HCEC 1CT (cell line): ENCODE data around the gene WTAP.
"Not testable (repeated sequence)": the region's sequence is repeated elsewhere in the genome, so short reads cannot be mapped to it uniquely, and the experiment has no call there.

ENCODE experiments used
- DNase-seq: peaks from one replicate; pipeline ENCODE4 v3.0.0-alpha.2; 2017

The WTAP gene

DNA sequence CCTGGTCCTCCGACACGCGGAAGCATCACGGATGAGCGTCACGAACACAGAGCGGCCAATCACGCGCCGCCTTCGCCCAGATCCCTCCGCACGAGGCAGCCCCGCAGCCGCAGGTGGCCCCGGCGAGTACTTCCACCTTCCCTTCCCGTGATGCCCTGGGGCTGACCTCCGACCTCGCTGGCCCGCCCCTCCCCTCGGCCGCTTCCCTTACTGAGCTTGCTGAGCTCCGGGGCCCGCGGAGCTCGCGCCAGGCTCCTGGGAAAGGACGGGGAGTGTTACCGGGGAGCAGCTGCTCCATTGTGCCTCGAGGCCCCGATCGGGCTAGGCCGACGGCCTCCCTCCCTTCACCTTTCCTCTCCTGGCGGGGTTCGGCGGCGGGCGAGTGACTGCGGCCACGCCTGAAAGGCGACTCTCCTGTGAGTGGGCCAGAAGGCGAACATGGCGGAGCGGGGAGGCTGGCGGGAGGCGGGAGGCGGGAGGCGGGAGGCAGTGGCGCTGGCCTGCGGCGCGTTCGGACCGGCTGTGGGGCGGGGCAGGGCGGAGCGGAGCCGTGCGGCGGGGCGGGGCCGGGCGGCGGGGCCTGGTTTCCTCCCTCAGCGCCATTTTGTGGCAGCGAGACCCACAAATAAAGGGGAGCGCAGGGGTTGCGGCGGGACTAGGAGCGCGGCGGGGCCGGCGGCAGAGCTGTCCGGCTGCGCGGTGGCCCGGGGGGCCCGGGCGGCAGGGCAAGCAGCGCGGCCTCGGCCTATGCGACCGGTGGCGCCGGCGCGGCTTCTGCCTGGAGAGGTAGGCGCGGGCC is at the start of gene WTAP:
Gene WTAP (plus strand): TSS at position 589 of the 799 bp plus-strand sequence. CDS start 8,760 bp downstream, outside the sequence.
- DNase-seq: peak; percentile 95

DNA sequence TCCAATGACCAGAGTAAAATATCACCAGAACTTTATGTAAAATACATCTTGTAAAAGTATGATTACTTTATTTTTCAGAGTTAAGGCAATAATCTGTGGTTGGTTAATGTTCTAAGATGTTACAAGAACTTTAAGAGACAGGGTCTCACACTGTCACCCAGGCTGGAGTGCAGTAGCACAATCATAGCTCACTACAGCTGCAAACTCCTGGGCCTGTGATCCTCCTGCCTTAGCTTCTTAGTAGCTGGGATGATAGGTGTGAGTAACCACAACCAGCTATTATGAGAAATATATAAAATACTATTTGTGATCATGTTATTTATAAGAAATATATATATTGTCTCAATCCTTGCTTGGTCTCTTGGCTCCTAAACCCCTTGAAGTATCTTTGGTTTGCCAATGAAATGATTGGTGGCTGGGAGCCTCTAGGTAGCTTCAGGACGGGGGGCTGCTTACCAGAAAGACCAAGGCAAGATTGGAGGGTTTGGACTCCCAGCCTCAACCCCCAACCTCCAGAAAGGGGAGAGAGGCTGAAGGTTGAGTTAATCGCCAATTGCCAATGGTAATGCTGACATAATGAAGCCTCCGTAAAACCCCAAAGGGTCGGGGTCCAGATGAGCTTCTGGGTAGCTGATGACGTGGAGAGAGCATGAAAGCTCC is 49.7 kb upstream of the WTAP start:
- DNase-seq: no peak

DNA sequence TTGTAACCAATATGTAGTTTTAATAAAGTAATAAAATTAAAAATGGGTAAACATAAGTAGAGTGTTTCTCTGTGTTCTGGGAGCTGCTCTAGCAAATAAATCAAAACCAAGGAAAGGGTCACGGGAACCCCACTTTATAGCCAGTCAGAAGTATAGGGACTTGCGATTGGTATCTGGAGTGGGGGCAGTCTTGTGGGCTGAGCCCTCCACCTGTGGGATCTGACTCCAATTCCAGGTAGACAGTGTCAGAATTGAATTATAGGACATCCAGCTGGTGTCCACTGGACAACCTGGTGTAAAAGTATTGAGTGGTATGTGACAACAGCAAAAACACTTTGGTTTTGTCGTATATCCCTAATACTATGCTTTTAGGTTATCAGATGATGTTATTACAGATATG is 48.7 kb upstream of the WTAP start:
- DNase-seq: no peak

DNA sequence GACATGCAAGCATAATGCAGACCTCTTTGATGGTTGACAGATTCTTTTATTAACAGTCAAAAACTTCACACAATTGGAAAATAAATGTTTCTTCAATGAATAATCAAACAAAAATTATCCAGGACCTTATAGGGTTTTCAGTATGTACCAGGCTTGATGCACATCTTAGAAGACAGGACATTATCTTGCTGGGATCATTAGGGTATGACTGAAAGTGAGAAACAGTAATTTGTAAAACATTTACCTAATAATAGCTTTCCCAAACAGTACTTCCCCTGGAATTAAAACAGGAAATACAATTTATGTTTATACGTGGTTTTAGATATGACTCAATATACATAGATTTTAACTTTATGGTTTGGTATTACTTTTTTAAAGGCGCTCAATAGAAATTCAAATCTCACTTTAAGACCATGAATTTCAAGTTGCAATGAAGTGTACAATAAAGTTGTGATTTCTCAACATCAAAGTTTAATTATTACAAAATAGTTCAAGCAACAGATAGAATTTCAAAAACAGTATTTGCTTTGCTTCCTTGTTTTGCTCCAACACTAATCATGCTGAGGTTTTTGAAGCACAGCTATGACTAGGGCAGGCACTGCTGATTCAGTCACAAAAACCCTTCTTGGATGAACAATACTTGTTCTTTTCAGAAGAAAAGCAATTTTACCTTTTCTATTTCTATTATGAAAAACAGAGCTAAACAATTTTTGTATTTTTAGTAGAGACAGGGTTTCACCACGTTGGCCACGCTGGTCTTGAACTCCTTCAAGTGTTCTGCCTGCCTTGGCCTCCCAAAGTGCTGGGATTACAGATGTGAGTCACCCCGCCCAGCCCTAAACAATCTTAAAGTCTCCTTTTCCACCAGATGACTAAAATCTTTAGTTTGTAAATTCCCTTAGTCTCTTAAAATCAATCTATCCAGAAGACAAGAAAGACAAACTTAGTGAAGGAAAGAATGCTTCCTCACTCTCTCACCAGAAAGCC is 47.9 kb upstream of the WTAP start:
- peak; percentile 72 for DNase-seq

DNA sequence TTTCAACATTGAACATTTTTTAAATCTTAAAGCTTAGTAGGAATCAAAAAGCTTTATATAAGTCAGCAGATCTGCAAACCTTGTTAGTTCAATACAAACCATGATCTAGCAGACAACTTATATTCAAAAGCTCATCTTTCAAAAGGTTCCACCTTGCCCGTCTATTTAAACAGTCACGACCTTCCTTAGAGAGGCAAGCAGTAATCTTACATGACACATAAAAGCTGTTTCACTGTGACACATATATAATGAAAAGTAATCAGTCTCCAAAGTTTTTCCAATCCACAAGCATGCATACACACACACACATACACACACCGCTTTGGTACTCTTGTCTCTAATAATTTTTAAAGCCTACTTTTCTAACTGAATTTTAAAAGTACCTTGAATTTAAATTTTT is 47.2 kb upstream of the WTAP start:
- DNase-seq: peak; percentile 51

DNA sequence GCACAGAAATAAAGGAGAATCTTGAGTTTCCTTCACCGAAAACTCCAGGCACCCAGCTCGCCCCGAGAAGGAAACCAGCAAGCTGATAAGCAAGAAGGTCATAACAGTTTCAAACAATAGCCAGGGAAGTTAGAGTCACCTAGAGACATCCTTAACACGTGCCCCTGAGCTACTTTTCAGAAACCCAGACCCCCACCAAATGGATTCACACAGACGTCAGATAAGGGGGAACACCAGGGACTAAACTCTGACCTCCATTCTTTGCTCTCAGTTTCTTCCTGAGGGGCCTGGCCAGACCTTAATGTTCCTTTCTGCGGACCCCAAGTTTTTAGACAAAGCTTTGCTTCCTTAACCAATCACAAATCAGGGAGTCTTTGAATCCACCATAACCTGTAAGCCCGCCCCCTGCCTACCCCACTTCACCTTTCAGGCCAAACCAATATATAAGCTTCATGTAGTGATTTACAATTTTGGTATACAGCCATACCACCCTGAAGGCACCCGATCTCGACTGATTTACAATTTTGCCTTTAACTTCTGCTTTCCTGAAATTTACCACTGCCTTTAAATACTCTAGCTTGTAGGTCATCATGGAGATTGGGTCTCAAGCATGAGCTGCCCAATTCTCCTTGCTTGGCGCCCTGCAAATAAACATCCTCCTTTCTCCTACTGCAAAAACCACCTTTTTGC is 46.0 kb upstream of the WTAP start:
- no peak for DNase-seq

DNA sequence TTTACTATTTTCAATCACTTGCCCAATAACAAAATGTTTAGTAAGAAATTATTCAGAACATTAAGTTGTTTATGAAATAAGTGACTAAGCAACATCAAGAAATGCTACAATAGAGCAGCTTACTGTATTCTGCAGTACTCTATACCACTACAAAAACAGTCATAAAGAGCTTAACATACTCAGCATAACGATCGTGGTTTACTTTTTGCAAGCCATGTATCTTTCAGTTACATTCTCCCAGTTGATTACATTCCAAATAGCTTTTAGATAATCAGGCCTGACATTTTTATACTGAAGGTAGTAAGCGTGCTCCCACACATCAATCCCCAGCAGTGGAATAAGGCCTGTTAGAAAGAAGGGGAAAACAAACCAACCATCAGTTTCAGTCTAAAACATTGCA is 45.0 kb upstream of the WTAP start:
- DNase-seq: peak; percentile 48

DNA sequence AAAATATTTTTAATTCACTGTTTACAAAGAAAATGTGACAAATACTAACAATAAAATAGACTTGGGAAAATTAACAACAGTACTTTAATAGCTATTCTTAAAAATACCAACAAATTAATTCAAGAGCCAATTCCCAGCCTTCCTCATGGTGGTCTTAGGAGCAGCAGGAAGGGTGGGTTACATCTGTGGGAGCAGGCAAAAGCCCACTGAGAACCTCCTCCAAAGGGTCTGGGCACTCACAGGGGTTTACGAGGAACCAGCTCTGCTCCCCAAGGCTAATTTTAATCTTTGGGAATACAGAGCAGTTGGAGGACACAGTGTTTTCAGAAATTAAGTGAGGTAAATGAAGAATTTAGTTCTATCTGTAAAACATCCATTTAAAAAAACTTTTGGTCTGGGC is 44.5 kb upstream of the WTAP start:
- DNase-seq: no peak

DNA sequence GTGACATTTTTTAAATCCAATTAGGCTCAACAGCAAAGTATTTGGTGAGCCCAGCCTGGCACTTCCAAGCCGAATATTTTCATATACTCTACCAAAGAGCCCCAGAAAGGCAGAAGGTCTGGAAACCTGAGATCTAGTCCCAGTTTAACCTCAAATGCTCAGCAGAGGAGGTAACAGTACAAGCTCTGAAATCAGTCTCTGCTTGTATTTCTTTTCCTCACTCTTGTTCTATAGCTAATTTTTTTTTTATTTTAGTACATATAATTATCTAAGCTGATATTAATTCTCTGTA is 43.3 kb upstream of the WTAP start:
- DNase-seq: no peak

DNA sequence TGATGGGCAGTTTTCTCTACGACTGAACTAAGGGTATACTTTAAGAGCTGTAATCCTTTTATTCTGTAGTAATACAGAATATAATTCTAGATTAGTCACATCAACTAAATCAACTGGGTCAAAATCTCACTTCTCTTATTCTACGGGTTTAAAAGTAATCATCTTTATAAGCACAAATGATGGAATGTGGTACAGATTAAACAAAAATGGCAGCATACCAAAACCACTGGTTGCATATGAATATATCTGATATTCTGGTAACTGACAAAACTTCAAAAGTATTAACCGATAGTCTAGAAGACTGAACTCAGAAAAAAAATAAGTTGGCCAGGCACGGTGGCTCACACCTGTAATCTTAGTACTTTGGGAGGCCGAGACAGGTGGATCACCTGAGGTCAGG is 41.3 kb upstream of the WTAP start:
- no peak for DNase-seq

DNA sequence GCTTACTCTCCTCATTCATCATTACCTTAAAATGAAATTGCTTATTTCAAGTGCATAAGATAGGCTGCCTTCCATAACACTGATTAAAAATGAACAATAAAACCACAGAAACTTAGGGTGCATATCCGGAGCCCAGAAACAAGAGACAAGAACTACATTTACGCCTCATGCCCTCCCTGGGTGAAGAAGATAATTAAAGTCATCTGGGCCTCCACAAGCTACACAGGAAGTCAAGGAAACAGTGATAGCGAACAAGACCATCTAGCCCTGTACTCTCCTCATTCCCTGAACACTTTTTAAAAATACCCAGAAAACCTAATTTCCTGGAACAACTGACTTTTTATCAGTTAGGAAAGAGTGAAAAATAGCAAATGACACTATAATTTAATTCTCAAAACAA is 40.6 kb upstream of the WTAP start:
- DNase-seq: no peak

DNA sequence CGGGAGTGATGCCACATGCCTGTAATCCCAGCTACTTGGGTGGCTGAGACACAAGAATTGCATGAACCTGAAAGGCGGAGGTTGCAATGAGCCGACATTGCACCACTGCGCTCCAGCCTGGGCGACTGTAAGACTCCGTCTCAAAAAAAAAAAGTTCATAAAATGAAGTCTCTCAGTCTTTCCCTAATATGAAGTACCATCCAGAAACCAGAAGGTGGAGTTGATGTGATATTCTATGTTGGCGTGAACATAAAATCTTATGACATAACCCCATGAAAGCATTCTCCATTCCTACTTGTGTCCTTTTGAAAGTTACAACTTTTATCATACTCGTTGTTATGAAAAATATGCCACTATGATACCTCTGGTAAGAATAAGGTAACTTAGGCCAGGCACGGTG is 40.0 kb upstream of the WTAP start:
- no peak for DNase-seq

DNA sequence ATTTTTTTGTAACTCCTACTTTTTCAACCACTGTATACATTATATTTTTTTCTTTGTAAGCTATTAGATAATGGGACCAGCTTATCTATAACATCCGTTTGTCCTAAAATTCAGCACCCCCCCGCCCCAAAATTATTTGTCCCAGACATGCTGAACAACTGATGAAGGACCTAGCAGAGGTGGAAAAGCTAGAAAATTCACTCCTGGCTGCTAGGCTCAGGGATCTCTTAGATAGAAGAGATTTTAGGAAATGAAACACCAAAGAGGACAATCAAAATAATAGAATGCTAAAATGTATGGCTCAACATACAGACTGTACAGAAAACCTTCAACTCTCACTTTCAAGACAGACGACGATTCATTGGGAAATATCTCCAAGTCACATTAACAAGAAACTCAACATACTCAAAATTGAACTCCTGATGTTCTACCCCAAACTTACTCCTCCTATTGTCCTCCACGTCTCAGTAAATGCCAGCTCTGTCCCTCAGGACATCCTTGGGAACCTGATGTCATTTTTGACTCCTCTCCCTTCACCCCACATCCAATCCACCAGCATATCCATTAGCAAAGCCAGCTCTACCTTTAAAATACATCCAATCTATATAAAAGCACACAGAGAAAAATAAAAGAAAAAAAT is 38.9 kb upstream of the WTAP start:
- no peak for DNase-seq

DNA sequence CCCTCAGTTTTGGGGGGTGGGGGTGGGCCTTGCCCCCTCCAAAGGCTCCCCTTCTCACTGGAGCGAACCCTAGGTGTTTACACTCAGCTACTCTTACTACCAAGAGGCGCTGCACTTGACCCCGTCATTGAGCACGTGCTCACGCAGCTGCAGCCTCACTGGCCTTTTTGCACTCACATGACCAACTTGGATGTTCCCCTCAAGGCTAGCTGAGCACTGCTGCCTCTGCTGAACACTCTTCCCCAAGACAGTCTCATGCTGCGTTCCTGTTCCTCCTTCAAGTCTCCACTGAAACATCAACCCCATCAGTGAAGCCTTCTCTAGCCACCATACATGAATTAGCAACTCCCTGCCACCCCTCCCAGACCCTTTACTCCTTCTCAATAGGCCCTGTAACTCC is 38.3 kb upstream of the WTAP start:
- no peak for DNase-seq

DNA sequence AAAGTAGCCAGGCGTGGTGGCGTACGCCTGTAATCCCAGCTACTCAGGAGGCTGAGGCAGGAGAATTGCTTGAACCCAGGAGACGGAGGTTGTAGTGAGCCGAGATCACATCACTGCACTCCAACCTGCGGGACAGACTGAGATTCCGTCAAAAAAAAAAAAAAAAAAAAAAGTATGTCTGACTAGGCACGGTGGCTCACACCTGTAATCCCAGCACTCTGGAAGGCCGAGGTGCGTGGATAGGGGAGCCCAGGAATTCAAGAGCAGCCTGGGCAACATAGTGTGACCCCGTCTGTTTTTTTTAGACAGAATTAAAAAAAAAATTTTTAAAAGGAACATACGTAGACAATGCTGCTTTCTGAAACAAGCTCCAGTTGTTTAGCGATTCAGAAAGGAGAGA is 37.2 kb upstream of the WTAP start:
- DNase-seq: not testable (repeated sequence)

DNA sequence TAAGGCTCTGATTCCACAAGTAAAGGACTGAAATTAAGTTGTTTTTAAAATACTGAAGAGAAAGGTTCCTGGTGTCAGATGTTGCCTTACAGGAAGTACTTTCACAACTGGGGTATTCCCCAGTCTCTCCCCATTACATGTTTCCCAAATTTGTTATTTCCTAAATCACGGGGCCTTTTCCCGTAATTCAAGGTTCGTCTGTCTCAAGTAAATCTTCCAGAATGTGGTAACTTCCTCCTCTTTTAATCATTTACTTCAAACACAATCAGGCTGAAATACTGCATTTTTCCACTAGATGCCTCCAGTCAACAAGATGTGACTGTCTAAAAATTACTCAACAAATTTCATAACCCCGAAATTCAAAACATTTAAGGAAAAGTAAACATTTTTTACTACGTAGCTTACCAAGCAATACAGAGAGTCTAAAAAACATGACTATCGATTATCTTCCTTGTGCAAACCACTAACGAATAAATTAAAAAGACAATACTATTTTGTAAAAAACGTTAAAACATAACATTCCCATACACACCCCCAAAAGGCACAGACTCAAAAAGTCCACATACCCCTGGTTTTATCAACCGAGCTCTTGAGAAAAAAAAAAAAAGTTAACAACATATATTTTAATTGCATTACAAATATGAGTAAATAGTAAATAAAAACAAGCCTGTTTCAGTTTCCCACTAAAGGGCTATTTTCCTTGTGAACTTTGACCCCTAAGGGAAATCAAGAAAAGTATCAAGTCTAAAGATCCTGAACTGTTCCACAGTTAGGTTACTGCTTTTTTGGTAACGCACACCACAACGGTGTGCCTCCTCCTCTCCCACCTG is 36.0 kb upstream of the WTAP start:
- peak; percentile 90 for DNase-seq

DNA sequence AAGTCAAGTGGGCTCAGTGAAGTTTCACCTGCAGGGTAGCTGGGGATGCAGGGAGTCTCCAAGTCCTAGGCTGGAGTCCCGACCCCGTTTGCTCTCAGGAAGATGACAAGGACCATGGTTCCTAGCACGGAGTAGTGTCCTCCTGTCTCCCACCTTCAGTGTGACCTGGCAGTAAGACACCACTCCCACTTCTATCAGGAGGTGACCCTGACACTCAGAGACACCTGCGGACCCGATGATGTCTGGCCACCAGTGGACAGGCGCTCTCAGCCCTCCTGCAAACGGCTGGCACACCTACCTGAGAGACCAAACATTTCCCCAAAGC is 35.4 kb upstream of the WTAP start:
- no peak for DNase-seq

DNA sequence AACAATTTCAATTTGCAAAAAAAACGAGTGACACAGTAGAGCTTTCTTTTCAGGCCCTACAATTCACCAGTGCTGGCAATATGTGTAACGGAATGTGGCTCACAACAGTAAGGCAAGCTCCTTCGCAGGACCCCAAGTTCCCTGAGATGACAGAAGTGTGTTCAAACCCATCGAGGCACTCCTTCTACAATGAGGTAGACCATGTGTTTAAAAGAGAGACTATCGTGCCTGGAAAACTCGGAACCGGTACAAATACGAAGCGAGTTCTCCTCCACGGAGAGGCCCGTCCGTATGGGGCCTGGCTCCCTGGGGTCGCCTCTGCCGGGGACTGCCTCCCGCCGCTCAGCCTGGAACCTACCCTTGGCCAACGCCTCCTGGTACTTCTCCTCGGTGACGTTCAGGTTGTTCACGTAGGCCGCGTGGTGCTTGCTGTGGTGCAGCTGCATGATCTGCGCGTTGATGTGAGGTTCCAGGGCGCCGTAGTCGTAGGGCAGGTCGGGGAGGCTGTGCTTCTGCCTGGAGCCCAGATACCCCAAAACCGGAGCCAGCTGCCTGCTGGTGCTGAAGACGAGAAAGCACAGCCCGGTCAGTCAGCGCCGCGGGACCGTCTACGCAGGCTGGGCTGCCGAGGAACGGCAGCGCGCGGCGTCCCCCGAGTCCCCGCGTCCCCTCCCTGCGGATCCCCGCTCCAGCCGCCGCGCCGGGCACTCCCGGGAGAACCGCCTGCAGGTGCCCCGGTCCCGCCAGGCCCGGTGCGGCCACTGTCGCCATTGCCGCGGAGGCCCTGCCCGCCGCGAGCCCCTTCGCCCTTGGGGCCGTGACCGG is 34.8 kb upstream of the WTAP start:
- DNase-seq: peak; percentile 51

DNA sequence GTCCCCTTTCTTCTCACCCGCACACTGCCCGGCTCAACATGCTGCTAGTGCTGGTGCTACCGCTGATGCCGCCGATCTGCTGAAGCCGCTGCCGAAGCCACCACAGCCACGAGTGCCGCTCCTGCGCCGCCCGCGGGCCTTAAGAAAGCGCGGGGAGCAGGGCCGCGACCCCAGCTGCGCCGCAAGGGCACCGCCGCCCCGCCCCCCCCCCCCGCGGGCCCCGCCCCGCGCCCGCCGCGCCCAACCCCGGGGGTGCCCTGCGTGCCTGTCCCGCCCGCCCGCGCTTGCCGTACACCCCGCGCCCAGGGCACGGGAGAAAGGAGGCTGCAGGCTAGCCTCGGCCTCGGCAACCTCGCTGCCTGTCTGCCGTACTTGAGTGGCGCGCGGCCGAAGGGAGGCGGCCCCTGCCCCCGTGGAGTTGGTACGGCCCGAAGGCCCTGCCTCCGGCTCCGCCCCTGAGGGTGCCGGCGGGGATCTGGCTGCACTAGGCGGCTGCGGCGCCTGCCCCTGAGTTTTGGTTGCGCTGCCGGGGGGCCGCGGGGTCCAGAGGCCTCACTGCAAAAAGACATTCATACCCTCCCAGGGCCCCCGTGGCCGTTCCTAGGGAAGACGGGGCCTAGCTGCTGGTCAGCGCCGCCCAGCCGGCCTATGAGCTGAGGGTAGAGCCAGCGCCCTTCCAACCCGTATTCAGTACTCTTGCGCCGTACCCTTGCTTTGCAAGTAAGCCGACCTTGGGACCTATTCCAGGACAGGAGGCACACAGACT is 34.0 kb upstream of the WTAP start, which contains the start of gene SOD2:
Gene SOD2 (minus strand): TSS at position 114 of the 766 bp plus-strand sequence. CDS start 74 bp downstream, at position 40.
- peak; percentile 89 for DNase-seq
